ENCODE data around the gene DDRGK1.

DDRGK1 gene

DNA sequence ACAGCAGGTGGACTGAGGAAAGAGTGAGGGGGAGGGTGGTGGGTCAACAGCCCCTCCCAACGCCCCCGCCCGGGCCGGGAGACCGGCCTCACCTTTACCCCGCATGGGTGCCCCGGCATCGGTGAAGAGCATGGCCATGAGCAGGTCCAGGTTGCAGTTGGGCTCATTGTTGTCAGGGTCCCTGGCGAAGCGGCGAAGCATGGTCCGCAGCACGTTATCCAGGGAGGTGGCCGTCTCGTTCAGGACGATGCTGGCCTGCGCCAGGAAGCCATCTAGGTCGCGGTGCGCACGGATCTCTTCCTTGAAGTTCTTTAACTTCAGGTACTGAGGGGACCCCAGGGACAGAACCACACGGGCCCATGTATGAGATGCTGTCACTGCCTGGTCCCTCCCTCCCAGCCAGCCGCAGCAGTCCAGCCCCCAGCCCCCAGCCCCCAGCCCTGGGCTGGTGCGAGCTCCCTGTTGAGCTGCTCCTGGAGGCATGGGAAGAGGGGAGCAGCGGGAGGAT, 29.6 kb upstream of the DDRGK1 start:
- Histone ChIP-seq H3K4me3 (ENCODE audit: insufficient read length, low read depth) (no peak overlapping the region), H3K36me3 (ENCODE audit: insufficient read depth, insufficient read length, low read length) (peaks cover 16% of the 10 kb centered on the region), H3K9ac (ENCODE audit: insufficient read length, low read depth) (no peak overlapping the region), H3K9me3 (ENCODE audit: insufficient read depth, low read length) (no peaks in the 10 kb centered on the region), H3K4me1 (ENCODE audit: insufficient read depth, insufficient read length) (peaks cover 7% of the 10 kb centered on the region), H3K27me3 (ENCODE audit: insufficient read depth, insufficient read length) (peaks cover 34% of the 10 kb centered on the region)
- TF ChIP-seq ZNF274 (IDR thresholded peaks at IDR 0.05; ENCODE audit: low read depth, low read length), result no peak
- no peak for TF ChIP-seq YY1 (IDR thresholded peaks at IDR 0.05; ENCODE audit: insufficient read depth, insufficient read length)
- no peak for TF ChIP-seq SUZ12 (IDR thresholded peaks at IDR 0.05; ENCODE audit: extremely low read depth, insufficient read depth, insufficient read length)
- no peak for DNase-seq (ENCODE audit: low read depth, low spot score)

DNA sequence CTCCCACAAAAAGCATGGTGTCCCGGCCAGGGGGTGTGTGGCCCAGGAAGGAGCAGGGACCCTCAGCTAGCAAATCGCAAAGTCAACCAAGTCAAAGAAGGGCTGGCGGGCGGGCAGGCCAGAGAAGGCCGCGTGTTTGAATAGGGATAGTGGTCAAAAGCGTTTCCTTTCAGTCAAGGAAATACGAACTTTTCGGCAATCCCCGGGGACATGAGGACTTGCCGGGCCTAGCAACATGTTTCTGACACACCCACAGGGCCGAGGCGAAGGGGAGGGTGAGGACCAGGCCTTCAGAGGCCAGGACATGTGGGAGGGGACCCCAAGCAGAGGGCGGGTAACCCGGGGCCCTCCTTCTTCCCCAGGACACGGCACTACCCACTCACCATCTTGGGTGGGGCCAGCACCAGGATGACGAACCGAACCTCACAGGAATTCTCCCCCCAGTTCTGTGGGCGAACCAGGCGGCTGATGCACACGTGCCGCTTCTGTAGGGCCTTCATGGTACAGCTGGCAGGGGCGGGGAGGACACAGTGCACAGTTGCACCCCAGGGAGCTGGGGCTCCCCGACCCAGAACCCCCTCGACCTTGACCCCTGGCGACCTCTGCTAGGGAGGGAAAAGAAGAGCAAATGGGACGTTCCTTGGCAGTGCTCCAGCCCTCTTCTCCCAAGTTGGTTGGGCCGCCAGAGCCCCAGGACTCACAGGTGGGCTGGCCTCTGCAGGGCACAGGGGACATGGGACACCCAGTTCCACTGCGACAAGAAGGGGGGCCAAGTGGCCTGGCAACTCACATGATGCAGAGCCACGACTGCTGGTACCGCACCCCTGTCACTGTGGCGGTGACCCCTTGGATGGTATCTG, 28.9 kb upstream of the DDRGK1 start:
- H3K36me3 ChIP-seq (ENCODE audit: insufficient read depth, insufficient read length, low read length), result peaks cover 18% of the 10 kb centered on the region
- peaks cover 7% of the 10 kb centered on the region for H3K4me1 ChIP-seq (ENCODE audit: insufficient read depth, insufficient read length)
- H3K27me3 ChIP-seq (ENCODE audit: insufficient read depth, insufficient read length), result peaks cover 28% of the 10 kb centered on the region

DNA sequence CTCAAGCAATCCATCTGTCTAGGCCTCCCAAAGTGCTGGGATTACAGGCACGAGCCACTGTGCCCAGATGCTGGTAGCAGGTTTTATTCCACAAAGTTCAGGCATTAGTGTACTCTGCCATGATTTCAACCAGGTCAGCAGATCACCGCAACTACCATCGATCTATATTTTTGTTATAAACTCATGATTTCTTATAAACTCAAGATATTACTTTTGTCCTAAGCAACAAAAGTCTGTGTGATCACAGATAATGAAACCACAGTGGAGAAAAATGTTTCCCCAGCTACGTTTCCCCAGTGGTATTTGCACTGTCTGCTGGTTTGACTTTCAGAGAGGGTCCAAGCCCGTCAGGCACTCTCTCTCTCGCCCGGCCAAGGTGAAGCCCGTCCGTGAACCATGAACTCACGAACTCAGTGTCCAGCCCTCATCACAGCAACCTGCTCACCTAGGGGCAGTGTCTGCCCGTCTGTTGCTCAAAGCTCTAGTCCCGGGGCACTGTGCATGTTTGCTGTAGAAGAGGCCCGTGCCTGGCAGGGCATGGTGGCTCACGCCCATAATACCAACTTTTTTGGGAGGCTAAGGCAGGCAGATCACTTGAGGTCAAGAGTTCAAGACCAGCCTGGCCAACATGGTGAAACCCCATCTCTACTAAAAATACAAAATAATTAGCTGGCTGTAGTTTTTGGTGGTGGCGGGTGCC, 27.6 kb upstream of the DDRGK1 start:
- no peak overlapping the region for H3K9ac ChIP-seq (ENCODE audit: insufficient read length, low read depth)
- peaks cover 26% of the 10 kb centered on the region for H3K36me3 ChIP-seq (ENCODE audit: insufficient read depth, insufficient read length, low read length)
- H3K27me3 ChIP-seq (ENCODE audit: insufficient read depth, insufficient read length), result peaks cover 15% of the 10 kb centered on the region
- no peak for TF ChIP-seq YY1 (IDR thresholded peaks at IDR 0.05; ENCODE audit: insufficient read depth, insufficient read length)
- TF ChIP-seq ZNF274 (IDR thresholded peaks at IDR 0.05; ENCODE audit: low read depth, low read length), result no peak
- no peak for TF ChIP-seq SUZ12 (IDR thresholded peaks at IDR 0.05; ENCODE audit: extremely low read depth, insufficient read depth, insufficient read length)
- H3K4me1 ChIP-seq (ENCODE audit: insufficient read depth, insufficient read length), result peaks cover 2% of the 10 kb centered on the region
- DNase-seq (ENCODE audit: low read depth, low spot score), result no peak
- no peak overlapping the region for H3K4me3 ChIP-seq (ENCODE audit: insufficient read length, low read depth)
- no peaks in the 10 kb centered on the region for H3K9me3 ChIP-seq (ENCODE audit: insufficient read depth, low read length)

More for the DNA sequence above, 28.9 kb upstream of the DDRGK1 start:
- H3K9me3 ChIP-seq (ENCODE audit: insufficient read depth, low read length), result no peaks in the 10 kb centered on the region
- H3K4me3 ChIP-seq (ENCODE audit: insufficient read length, low read depth), result no peak overlapping the region
- TF ChIP-seq SUZ12 (IDR thresholded peaks at IDR 0.05; ENCODE audit: extremely low read depth, insufficient read depth, insufficient read length) (no peak), ZNF274 (IDR thresholded peaks at IDR 0.05; ENCODE audit: low read depth, low read length) (no peak), YY1 (IDR thresholded peaks at IDR 0.05; ENCODE audit: insufficient read depth, insufficient read length) (no peak)
- no peak for DNase-seq (ENCODE audit: low read depth, low spot score)
- no peak overlapping the region for H3K9ac ChIP-seq (ENCODE audit: insufficient read length, low read depth)

DNA sequence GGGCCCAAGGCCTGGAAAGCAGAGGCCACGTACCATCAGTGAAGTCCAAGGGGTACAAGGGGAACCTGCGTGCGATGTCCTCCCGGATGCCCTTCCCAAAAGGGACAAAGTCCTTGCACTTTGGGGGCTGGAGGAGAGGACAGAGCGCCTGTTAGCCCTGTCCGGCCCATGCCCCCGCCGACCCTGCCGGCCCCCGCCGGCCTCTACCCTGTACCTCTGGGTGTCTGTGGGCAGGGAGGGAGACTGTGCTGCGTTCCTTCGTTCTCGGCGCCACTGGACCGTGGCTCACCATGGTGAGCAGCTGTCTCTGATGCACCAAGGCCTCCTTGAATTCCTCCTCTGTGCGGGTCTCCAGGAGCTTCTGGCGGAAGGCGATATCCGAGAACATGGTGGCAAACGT, 26.6 kb upstream of the DDRGK1 start:
- no peak for DNase-seq (ENCODE audit: low read depth, low spot score)
- Histone ChIP-seq H3K27me3 (ENCODE audit: insufficient read depth, insufficient read length) (peaks cover 7% of the 10 kb centered on the region), H3K4me3 (ENCODE audit: insufficient read length, low read depth) (no peak overlapping the region), H3K36me3 (ENCODE audit: insufficient read depth, insufficient read length, low read length) (peaks cover 31% of the 10 kb centered on the region), H3K9ac (ENCODE audit: insufficient read length, low read depth) (no peak overlapping the region), H3K4me1 (ENCODE audit: insufficient read depth, insufficient read length) (peaks cover 2% of the 10 kb centered on the region), H3K9me3 (ENCODE audit: insufficient read depth, low read length) (no peaks in the 10 kb centered on the region)
- no peak for TF ChIP-seq YY1 (IDR thresholded peaks at IDR 0.05; ENCODE audit: insufficient read depth, insufficient read length)
- no peak for TF ChIP-seq SUZ12 (IDR thresholded peaks at IDR 0.05; ENCODE audit: extremely low read depth, insufficient read depth, insufficient read length)
- no peak for TF ChIP-seq ZNF274 (IDR thresholded peaks at IDR 0.05; ENCODE audit: low read depth, low read length)

DNA sequence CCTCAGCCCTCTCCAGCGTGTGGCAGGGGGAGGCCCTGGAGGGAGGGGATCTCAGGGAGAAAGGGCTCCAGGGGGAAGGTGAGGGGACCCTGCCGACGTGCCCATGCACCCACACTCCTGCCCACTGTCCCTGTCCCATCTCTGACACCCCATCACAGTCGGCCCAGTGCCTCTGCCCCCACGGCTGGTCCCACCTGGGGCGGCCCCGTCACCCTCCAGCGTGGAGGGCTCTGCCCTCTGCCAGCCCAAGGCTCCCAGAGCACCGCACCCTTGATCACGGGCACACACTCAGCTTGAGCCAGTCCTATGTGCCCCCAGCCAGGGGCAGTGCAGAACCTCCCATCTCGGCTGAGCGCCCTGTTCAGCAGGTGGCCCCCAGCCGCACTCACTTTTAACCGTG, 25.3 kb upstream of the DDRGK1 start:
- Histone ChIP-seq H3K27me3 (ENCODE audit: insufficient read depth, insufficient read length) (no peaks in the 10 kb centered on the region), H3K36me3 (ENCODE audit: insufficient read depth, insufficient read length, low read length) (peaks cover 36% of the 10 kb centered on the region)
- DNase-seq (ENCODE audit: low read depth, low spot score), result no peak

DNA sequence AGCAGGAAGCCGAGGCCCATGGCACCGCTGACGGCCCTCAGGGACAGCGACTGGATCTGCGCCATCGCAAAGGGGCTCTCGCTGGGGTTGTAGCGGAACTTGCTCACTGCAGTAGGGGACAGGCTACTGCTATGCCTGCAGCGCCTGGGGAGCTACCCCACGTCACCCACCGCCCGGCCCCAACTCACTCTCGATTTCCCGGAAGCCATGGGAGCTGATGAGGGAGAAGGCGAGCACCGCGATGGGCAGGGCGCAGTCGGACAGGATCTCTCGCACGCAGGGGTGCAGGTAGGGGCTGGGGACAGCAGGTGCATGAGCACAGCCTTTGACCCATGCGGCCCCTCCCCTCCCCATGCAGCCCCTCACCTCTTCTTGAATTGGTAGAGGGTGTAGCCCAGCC, 24.7 kb upstream of the DDRGK1 start:
- H3K27me3 ChIP-seq (ENCODE audit: insufficient read depth, insufficient read length), result no peaks in the 10 kb centered on the region
- DNase-seq (ENCODE audit: low read depth, low spot score), result no peak
- H3K9ac ChIP-seq (ENCODE audit: insufficient read length, low read depth), result no peak overlapping the region
- no peaks in the 10 kb centered on the region for H3K9me3 ChIP-seq (ENCODE audit: insufficient read depth, low read length)
- peaks cover 38% of the 10 kb centered on the region for H3K36me3 ChIP-seq (ENCODE audit: insufficient read depth, insufficient read length, low read length)
- TF ChIP-seq YY1 (IDR thresholded peaks at IDR 0.05; ENCODE audit: insufficient read depth, insufficient read length) (no peak), ZNF274 (IDR thresholded peaks at IDR 0.05; ENCODE audit: low read depth, low read length) (no peak), SUZ12 (IDR thresholded peaks at IDR 0.05; ENCODE audit: extremely low read depth, insufficient read depth, insufficient read length) (no peak)
- peaks cover 4% of the 10 kb centered on the region for H3K4me1 ChIP-seq (ENCODE audit: insufficient read depth, insufficient read length)
- no peak overlapping the region for H3K4me3 ChIP-seq (ENCODE audit: insufficient read length, low read depth)

More for the DNA sequence above, 25.3 kb upstream of the DDRGK1 start:
- Histone ChIP-seq H3K4me1 (ENCODE audit: insufficient read depth, insufficient read length) (peaks cover 3% of the 10 kb centered on the region), H3K4me3 (ENCODE audit: insufficient read length, low read depth) (no peak overlapping the region), H3K9me3 (ENCODE audit: insufficient read depth, low read length) (no peaks in the 10 kb centered on the region), H3K9ac (ENCODE audit: insufficient read length, low read depth) (no peak overlapping the region)
- TF ChIP-seq SUZ12 (IDR thresholded peaks at IDR 0.05; ENCODE audit: extremely low read depth, insufficient read depth, insufficient read length) (no peak), ZNF274 (IDR thresholded peaks at IDR 0.05; ENCODE audit: low read depth, low read length) (no peak), YY1 (IDR thresholded peaks at IDR 0.05; ENCODE audit: insufficient read depth, insufficient read length) (no peak)

DNA sequence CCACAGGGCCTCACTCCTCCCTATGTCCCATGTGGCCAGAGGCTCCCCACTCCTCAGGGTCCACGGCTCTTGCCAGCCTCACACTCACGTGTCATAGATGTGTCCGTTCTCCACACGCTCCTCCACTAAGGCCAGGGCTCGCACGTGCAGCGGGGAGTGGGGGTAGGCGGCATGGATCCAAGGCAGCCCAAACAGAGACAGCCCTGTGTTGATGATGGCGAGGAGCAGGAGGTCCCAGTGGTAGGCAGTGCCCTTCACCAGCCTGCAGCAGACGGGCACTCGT, 24.2 kb upstream of the DDRGK1 start:
- no peaks in the 10 kb centered on the region for H3K27me3 ChIP-seq (ENCODE audit: insufficient read depth, insufficient read length)
- peaks cover 41% of the 10 kb centered on the region for H3K36me3 ChIP-seq (ENCODE audit: insufficient read depth, insufficient read length, low read length)
- no peak overlapping the region for H3K4me3 ChIP-seq (ENCODE audit: insufficient read length, low read depth)
- no peak overlapping the region for H3K9ac ChIP-seq (ENCODE audit: insufficient read length, low read depth)
- peaks cover 4% of the 10 kb centered on the region for H3K4me1 ChIP-seq (ENCODE audit: insufficient read depth, insufficient read length)
- no peaks in the 10 kb centered on the region for H3K9me3 ChIP-seq (ENCODE audit: insufficient read depth, low read length)
- DNase-seq (ENCODE audit: low read depth, low spot score), result no peak
- TF ChIP-seq YY1 (IDR thresholded peaks at IDR 0.05; ENCODE audit: insufficient read depth, insufficient read length), result no peak
- TF ChIP-seq ZNF274 (IDR thresholded peaks at IDR 0.05; ENCODE audit: low read depth, low read length), result no peak
- TF ChIP-seq SUZ12 (IDR thresholded peaks at IDR 0.05; ENCODE audit: extremely low read depth, insufficient read depth, insufficient read length), result no peak
